Choroid plexus epithelial cell (primary cell): ENCODE data around the gene GNB5.
"Not testable (repeated sequence)": the region's sequence is repeated elsewhere in the genome, so short reads cannot be mapped to it uniquely, and the experiment has no call there.

ENCODE experiments used
- DNase-seq: peaks from one replicate; pipeline ENCODE4 v3.0.0-alpha.2; 2010; ENCODE audit warnings: low read depth
- H3K4me3 ChIP-seq: 2 replicates; pipeline ENCODE4 v1.5.1; 2011; ENCODE audit warnings: low read depth, mild to moderate bottlenecking, control low read depth, low read length, moderate library complexity
- CTCF ChIP-seq: conservative IDR thresholded peaks from 2 replicates; pipeline ENCODE4 v1.5.1; 2011; ENCODE audit warnings: low read depth, mild to moderate bottlenecking, control low read depth, inconsistent platforms, low read length, moderate library complexity

The GNB5 gene

DNA sequence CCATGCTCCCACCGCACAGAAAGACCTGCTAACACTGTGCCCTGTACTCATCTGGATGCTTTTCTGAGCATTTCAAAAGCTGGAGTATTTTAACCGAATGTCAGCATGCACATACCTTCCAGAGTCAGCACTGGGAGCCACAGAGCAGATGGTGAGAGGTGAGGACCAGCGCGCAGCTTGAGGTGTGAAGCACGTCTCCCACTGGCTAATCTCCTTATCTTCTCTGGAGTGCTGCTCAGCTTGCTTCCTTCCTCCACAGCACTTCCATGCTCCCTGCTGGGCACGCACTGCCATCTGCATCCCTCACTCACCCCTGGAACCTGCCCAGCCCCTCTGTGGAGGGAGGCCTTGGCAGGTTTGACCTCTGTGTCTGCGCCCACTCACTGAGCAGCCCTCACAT is at the start of gene GNB5:
GNB5 (minus strand) TSS at position 186 of the 400 bp plus-strand sequence. CDS start 6,716 bp downstream, outside the sequence.
- TF ChIP-seq CTCF: no peak
- no peak within 1 kb of the TSS for H3K4me3 ChIP-seq
- no peak for DNase-seq

- H3K4me3 ChIP-seq: no peak overlapping the region
- no peak for TF ChIP-seq CTCF
- no peak for DNase-seq
These were observed 49.0 kb upstream of the GNB5 start for GRCh38 chr15:52240166-52240565.

DNA sequence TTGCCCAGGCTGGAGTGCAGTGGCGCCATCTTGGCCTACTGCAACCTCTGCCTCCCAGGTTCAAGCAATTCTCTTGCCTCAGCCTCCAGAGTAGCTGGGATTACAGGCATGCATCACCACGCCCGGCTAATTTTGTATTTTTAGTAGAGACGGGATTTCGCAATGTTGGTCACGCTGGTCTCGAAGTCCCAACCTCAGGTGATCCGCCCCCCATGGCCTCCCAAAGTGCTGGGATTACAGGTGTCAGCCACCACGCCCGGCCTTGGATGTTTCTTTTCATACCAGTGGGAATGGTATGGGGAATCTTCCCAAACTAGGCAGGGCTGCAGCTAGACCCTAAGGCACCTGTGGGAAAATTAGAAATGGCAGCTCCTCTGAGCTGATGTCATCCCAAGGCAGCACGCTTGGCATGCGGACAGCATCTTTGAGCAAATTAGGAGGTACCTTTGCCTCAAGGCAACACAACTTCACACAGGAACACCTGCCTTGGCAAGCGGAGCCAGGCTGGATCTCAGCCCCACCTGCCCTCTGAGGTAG is 47.9 kb upstream of the GNB5 start:
- DNase-seq, H3K4me3 ChIP-seq: not testable (repeated sequence)

DNA sequence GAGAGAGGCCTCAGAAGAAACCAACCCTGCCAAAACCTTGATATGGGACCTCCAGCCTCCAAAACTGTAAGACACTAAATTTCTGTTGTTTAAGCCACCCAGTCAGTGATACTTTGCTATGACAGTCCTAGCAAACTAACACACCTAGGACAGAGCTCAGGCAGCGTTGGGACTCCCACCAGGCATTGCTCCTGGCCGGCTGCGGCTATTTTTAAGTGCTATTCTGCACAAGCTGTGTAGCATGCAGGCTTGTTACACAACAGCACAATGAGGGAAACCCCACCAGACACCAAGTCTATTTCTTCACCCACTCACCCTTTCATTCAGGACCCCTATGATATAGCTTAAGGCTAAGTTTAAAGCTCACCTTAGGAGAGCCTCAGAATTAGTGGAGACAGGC is 47.0 kb upstream of the GNB5 start:
- no peak overlapping the region for H3K4me3 ChIP-seq
- DNase-seq: no peak
- TF ChIP-seq CTCF: no peak

DNA sequence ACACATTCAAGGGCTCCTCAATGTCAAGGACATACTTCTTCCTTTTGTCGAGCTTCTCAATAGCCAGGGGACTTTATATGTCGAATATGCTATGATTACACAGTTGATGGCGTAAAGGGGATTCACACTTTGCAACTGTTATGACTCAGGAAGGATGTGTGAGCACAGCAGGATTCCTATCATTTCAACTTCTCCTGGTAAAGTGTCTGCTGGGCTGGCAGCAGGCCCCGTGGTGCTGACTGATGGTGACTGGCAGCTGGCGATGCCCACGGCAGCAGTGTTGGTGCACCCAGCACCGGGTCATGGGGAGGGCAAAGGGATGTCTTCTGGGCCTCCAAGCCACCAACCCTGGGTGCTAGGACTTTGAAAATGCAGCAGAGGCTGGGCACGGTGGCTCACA is 44.8 kb upstream of the GNB5 start:
- TF ChIP-seq CTCF: no peak
- DNase-seq: peak; percentile 61
- no peak overlapping the region for H3K4me3 ChIP-seq

DNA sequence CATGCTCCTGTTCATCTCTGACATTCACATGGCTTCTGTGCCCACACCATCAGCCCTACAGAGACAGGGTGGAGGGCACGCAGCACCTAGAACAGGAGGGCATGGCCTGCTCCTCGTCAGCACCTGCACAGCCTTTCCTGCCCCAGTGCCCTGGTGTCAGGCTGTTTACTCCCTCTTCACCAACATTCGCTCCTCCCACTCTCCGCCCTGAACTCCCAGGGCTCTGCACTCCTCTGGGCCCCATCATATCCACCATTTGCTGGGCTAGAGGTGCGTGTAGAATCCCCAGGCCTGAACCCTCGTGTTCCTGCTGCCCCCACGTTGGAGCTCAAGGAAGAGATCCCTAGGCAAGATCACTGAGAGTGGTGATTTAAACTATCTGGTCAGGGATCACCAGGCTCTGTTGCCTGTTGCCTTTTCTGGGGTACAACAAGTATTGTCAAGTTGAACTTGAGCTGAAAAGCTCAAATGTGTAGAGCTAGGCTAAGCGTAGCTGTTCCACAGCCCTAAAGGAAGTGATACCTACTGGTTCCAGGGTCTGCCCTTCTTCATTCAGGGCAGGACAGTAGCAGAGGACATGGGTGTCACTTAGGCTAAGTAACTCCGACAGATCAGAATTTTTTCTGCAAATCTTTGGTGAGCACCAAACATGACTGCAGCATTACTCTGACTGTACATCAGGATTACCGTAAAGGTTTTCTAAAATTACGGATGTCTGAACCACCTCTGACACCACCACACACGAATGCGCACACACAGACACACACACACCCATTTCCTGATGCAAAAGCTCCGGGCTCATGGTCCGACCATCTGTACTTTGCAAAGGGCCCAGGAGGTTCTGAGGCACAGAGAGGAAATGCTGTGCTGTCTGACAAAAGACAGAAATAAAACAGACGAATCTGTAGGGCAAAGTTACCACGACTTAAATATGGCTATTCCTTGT is 43.7 kb upstream of the GNB5 start:
- no peak for TF ChIP-seq CTCF
- H3K4me3 ChIP-seq: no peak overlapping the region
- no peak for DNase-seq

- DNase-seq: no peak
- H3K4me3 ChIP-seq: no peak overlapping the region
- TF ChIP-seq CTCF: no peak
These were observed 42.2 kb upstream of the GNB5 start for GRCh38 chr15:52233405-52233804.
